KG1 (cell line): ENCODE measurements around the gene STARD10.

Experiments used
- DNase-seq: peaks from one replicate; lab custom pipeline; 2025; lab: John Stamatoyannopoulos, UW

STARD10 gene

GRCh38 chr11:72780296-72781062, 13.4 kb downstream of the STARD10 start:
- no peak for DNase-seq

- DNase-seq: no peak
Measured at GRCh38 chr11:72779495-72780128, 14.2 kb downstream of the STARD10 start.

- DNase-seq: no peak
Measured at GRCh38 chr11:72778535-72779494, 15.0 kb downstream of the STARD10 start.

GRCh38 chr11:72777755-72778278, 16.0 kb downstream of the STARD10 start:
- DNase-seq: no peak

- no peak for DNase-seq
Measured at GRCh38 chr11:72776844-72777754, 16.7 kb downstream of the STARD10 start.

GRCh38 chr11:72776117-72776843, 17.6 kb downstream of the STARD10 start:
- no peak for DNase-seq

GRCh38 chr11:72775288-72776110, 18.3 kb downstream of the STARD10 start:
- DNase-seq: no peak

GRCh38 chr11:72774499-72774898, 19.3 kb downstream of the STARD10 start:
- DNase-seq: no peak

GRCh38 chr11:72773696-72774095, 20.2 kb downstream of the STARD10 start:
- DNase-seq: no peak

- DNase-seq: no peak
Measured at GRCh38 chr11:72773291-72773690, 20.6 kb downstream of the STARD10 start.

- DNase-seq: no peak
Measured at GRCh38 chr11:72772059-72772458, 21.8 kb downstream of the STARD10 start.

GRCh38 chr11:72771507-72771906, 22.3 kb downstream of the STARD10 start:
- DNase-seq: no peak

- DNase-seq: no peak
Measured at GRCh38 chr11:72770799-72771198, 23.0 kb downstream of the STARD10 start.

GRCh38 chr11:72769680-72770079, 24.2 kb downstream of the STARD10 start:
- no peak for DNase-seq

- no peak for DNase-seq
Measured at GRCh38 chr11:72768581-72768980, 25.3 kb downstream of the STARD10 start.

- DNase-seq: no peak
Measured at GRCh38 chr11:72767203-72768062, 26.4 kb downstream of the STARD10 start.

GRCh38 chr11:72766152-72766902, 27.5 kb downstream of the STARD10 start:
- no peak for DNase-seq

GRCh38 chr11:72764503-72764902, 29.3 kb downstream of the STARD10 start:
- DNase-seq: no peak
